ENCODE measurements around the gene CTAGE9.

The CTAGE9 gene

GRCh38 chr6:131680868-131681267 lies 29.9 kb downstream of the CTAGE9 start:
- in situ Hi-C loops (cut with MboI; ENCODE audit: low sequenced_read_pairs), result loop anchor here (25.0 kb wide), 1 partner anchor 231 kb away; no protein-coding TSS in a partner anchor

- in situ Hi-C loops (cut with MboI; ENCODE audit: low sequenced_read_pairs), result loop anchor here (25.0 kb wide), 1 partner anchor 234 kb away; no protein-coding TSS in a partner anchor
Observed at GRCh38 chr6:131678442-131678841, 32.4 kb downstream of the CTAGE9 start.

GRCh38 chr6:131673184-131673583 lies 37.6 kb downstream of the CTAGE9 start:
- in situ Hi-C loops (cut with MboI; ENCODE audit: low sequenced_read_pairs), result no loop called here

GRCh38 chr6:131669891-131670290 lies 40.9 kb downstream of the CTAGE9 start:
- in situ Hi-C loops (cut with MboI; ENCODE audit: low sequenced_read_pairs), result no loop called here

DNA sequence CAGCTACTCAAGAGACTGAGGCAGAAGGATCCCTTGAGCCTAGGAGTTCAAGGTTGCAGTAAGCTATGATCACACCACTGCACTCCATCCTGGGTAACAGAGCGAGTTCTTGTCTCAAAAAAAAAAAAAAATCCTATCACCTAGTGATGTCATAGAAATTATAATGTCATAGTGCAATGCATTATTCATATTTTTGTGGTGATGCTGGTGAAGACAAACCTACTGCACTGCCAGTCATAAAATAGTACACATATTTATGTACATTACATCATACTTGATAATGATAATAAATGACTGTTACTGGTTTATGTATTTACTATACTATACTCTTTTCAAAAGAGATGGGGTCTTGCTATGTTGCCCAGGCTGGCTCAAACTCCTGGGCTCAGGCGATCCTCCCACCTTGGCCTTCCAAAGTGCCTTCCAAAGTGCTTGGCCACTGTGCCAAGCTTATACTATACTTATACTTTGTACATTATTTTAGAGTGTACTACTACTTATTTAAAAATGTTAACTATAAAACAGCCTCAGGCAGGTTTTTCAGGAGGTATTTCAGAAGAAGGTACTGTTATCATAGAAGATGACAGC lies 47.1 kb downstream of the CTAGE9 start:
- in situ Hi-C loops (cut with MboI; ENCODE audit: low sequenced_read_pairs), result no loop called here

- in situ Hi-C loops (cut with MboI; ENCODE audit: low sequenced_read_pairs), result no loop called here
Observed at GRCh38 chr6:131660195-131660594, 50.6 kb downstream of the CTAGE9 start.

Data from HL-60/S4 (cell line).